ENCODE data around the gene TMEM88. TPM values are rescaled to one million over a fixed set of nuclear protein-coding genes. Genes with fewer than 3 reads are reported as not detected.

TMEM88 gene
- total and polyA plus RNA-seq, 2 of the 4 experiments (the other 2 are of a cell fraction), result 2.1 TPM; not detected in 1

DNA sequence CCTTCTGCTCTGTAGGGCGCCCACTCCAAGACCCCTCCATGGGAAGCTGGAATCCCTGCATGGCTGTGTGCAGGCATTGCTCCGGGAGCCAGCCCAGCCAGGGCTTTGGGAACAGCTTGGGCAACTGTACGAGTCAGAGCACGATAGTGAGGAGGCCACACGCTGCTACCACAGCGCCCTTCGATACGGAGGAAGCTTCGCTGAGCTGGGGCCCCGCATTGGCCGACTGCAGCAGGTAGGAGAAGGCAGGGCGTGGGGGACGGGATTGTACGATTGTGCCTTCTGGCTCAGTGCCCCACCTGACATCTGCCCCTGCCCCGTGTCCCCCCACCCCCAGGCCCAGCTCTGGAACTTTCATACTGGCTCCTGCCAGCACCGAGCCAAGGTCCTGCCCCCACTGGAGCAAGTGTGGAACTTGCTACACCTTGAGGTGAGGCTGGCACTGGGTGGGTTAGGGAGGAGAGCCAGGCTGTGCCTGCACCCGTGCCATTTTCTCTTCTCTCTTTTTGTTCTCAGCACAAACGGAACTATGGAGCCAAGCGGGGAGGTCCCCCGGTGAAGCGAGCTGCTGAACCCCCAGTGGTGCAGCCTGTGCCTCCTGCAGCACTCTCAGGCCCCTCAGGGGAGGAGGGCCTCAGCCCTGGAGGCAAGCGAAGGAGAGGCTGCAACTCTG lies 8.7 kb upstream of the TMEM88 start:
- no peak overlapping the region for H2BK20ac ChIP-seq (ENCODE audit: low read depth, low read length)
- H3K27me3 ChIP-seq (ENCODE audit: control insufficient read depth, insufficient read depth, low read length), result no peaks in the 10 kb centered on the region
- WGBS, 2 experiments (ENCODE audit: extremely low coverage in 2 of 2, insufficient read length in 1 of 2), result 93% methylated on average over 9 of the region's 22 CpGs; no CpG with 5 or more reads in 1 of the 2 experiments
- no peak overlapping the region for H2BK15ac ChIP-seq (ENCODE audit: low read depth, low read length)
- dilution Hi-C loops (cut with HindIII; ENCODE audit: low sequenced_read_pairs, unreplicated experiment), result no loop called here
- no peak overlapping the region for H3K23ac ChIP-seq (ENCODE audit: low read depth, low read length)
- H3K9ac ChIP-seq (ENCODE audit: low read depth, low read length), result no peak overlapping the region
- peaks cover 5 to 49% of the 10 kb centered on the region in 2 experiments for H3K79me1 ChIP-seq (ENCODE audit: low read depth in 1 of 2, low read length in 2 of 2)
- no peak overlapping the region for H2AK5ac ChIP-seq (ENCODE audit: low read depth, low read length)
- no peak overlapping the region for H2AFZ ChIP-seq (replicated peaks; ENCODE audit: low read length, poor library complexity)
- no peak overlapping the region for H3K56ac ChIP-seq (ENCODE audit: extremely low read depth, insufficient read depth, low read length)
- no peaks in the 10 kb centered on the region; the same call in 1 of the 2 replicates for H3K9me1 ChIP-seq (ENCODE audit: insufficient read depth, low read length)
- DNase-seq (no peak), ATAC-seq (ENCODE audit: low read depth) (no peak)
- H4K8ac ChIP-seq (ENCODE audit: low read depth in 2 of 2, low read length in 2 of 2), result no peak overlapping the region
- H3K4me1 ChIP-seq (ENCODE audit: control insufficient read depth, insufficient read depth, low read length), result peaks cover 11% of the 10 kb centered on the region
- H3K36me3 ChIP-seq (ENCODE audit: control insufficient read depth, insufficient read depth, low read length), result peaks cover 48% of the 10 kb centered on the region
- TF ChIP-seq, protein P1, sequence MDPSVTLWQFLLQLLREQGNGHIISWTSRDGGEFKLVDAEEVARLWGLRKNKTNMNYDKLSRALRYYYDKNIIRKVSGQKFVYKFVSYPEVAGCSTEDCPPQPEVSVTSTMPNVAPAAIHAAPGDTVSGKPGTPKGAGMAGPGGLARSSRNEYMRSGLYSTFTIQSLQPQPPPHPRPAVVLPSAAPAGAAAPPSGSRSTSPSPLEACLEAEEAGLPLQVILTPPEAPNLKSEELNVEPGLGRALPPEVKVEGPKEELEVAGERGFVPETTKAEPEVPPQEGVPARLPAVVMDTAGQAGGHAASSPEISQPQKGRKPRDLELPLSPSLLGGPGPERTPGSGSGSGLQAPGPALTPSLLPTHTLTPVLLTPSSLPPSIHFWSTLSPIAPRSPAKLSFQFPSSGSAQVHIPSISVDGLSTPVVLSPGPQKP (IDR thresholded peaks at IDR 0.05; ENCODE audit: borderline replicate concordance, low read depth, low read length), result no peak
- no peak for TF ChIP-seq RFX5 (IDR thresholded peaks at IDR 0.05; ENCODE audit: low read depth, low read length)
- TF ChIP-seq POLR2A (IDR thresholded peaks at IDR 0.05; ENCODE audit: low read depth, low read length), result no peak
- TF ChIP-seq SMC3 (IDR thresholded peaks at IDR 0.05; ENCODE audit: low read depth, low read length), result no peak
- TF ChIP-seq MAZ (IDR thresholded peaks at IDR 0.05; ENCODE audit: borderline replicate concordance, low read depth, low read length), result no peak
- TF ChIP-seq RCOR1 (IDR thresholded peaks at IDR 0.05; ENCODE audit: insufficient replicate concordance, low read length), result no peak
- no peak for TF ChIP-seq BHLHE40 (IDR thresholded peaks at IDR 0.05; ENCODE audit: low read depth, low read length)
- no peak for TF ChIP-seq FOS (IDR thresholded peaks at IDR 0.05; ENCODE audit: low read depth, low read length)
- no peak for TF ChIP-seq MAFK (IDR thresholded peaks at IDR 0.05; ENCODE audit: low read depth, low read length)
- BruUV-seq (replicated peaks), result TSS peak; percentile 18
- no peak overlapping the region for H3K4ac ChIP-seq (ENCODE audit: low read depth, low read length)
- H3K4me3 ChIP-seq (ENCODE audit: insufficient read depth, low read depth, low read length), result no peak overlapping the region
- no peak overlapping the region for H3K27ac ChIP-seq (ENCODE audit: insufficient read depth, low read length)
- no peak overlapping the region for H2BK120ac ChIP-seq (ENCODE audit: low read depth, low read length)
- no peak overlapping the region for H3K18ac ChIP-seq (ENCODE audit: low read depth, low read length)
- no peaks in the 10 kb centered on the region for H3K9me3 ChIP-seq (ENCODE audit: control insufficient read depth, insufficient read depth, low read length)
- ChIA-PET CTCF (no interaction called here), POLR2A (ENCODE audit: unreplicated experiment) (no interaction called here)
- no peak overlapping the region for H2AK9ac ChIP-seq (replicated peaks; ENCODE audit: low read depth, low read length, poor library complexity)
- in situ Hi-C loops (cut with MboI; ENCODE audit: low sequenced_read_pairs), result no loop called here
- no peak overlapping the region for H2BK5ac ChIP-seq (ENCODE audit: low read depth, low read length, poor library complexity, severe bottlenecking)
- H4K91ac ChIP-seq (ENCODE audit: insufficient read depth, low read depth, low read length), result no peak overlapping the region
- intact Hi-C loops (cut with micrococcal nuclease), result no loop called here
- peaks cover 58% of the 10 kb centered on the region for H4K20me1 ChIP-seq (ENCODE audit: insufficient read depth, low read length)
- H4K5ac ChIP-seq (ENCODE audit: low read depth, low read length), result no peak overlapping the region
- H3K14ac ChIP-seq (replicated peaks; ENCODE audit: low read depth, low read length), result no peak overlapping the region
- no peak overlapping the region for H3K4me2 ChIP-seq (ENCODE audit: low read depth, low read length)

All from IMR-90 (cell line).